Activated CD8-positive, alpha-beta memory T cell treated with anti-CD3 and anti-CD28 coated beads, Interleukin-2, amount 10 ng/mL, durations not matched to agents 7 days and 5 days (primary cell): ENCODE results near the gene PFN3. TPM values are rescaled to one million over a fixed set of nuclear protein-coding genes. Genes with fewer than 3 reads are reported as not detected.

ENCODE experiments used
- ATAC-seq: fragments of 150-1000 bp; cut with Tn5 transposase; one replicate; pipeline ENCODE4 v1.10.0; 2021; ENCODE audit warnings: moderate library complexity
- CTCF ChIA-PET: fragments of 350-600 bp; sonication (Branson Sonifier 250); formaldehyde crosslinking; loops from one replicate; lab custom pipeline; 2021; ENCODE audit warnings: antibody characterized with exemption; lab: Charles Lee
- DNase-seq: peaks from one replicate; pipeline ENCODE4 v3.0.0-alpha.2; 2020
- H3K27ac Mint-ChIP-seq: one replicate; pipeline ENCODE4 v1.8.0; 2021; ENCODE audit warnings: mild to moderate bottlenecking, mixed read lengths
- H3K27me3 Mint-ChIP-seq: one replicate; pipeline ENCODE4 v1.8.0; 2021; ENCODE audit warnings: mixed read lengths
- H3K36me3 Mint-ChIP-seq: one replicate; pipeline ENCODE4 v1.8.0; 2021; ENCODE audit warnings: mild to moderate bottlenecking, mixed read lengths
- H3K4me1 Mint-ChIP-seq: one replicate; pipeline ENCODE4 v1.8.0; 2021; ENCODE audit warnings: mixed read lengths
- H3K4me3 Mint-ChIP-seq: one replicate; pipeline ENCODE4 v1.8.0; 2021; ENCODE audit warnings: mild to moderate bottlenecking, moderate library complexity, mixed read lengths
- H3K9me3 Mint-ChIP-seq: one replicate; pipeline ENCODE4 v1.8.0; 2022; ENCODE audit warnings: low read depth, mixed read lengths
- total RNA-seq, 2 experiments: library from RNA; stranded (reverse); gene quantifications; one replicate each; pipeline ENCODE4 v1.2.3, GENCODE V29; 2021

Gene PFN3
- total RNA-seq, 2 experiments from 2014 or later = not detected

DNA sequence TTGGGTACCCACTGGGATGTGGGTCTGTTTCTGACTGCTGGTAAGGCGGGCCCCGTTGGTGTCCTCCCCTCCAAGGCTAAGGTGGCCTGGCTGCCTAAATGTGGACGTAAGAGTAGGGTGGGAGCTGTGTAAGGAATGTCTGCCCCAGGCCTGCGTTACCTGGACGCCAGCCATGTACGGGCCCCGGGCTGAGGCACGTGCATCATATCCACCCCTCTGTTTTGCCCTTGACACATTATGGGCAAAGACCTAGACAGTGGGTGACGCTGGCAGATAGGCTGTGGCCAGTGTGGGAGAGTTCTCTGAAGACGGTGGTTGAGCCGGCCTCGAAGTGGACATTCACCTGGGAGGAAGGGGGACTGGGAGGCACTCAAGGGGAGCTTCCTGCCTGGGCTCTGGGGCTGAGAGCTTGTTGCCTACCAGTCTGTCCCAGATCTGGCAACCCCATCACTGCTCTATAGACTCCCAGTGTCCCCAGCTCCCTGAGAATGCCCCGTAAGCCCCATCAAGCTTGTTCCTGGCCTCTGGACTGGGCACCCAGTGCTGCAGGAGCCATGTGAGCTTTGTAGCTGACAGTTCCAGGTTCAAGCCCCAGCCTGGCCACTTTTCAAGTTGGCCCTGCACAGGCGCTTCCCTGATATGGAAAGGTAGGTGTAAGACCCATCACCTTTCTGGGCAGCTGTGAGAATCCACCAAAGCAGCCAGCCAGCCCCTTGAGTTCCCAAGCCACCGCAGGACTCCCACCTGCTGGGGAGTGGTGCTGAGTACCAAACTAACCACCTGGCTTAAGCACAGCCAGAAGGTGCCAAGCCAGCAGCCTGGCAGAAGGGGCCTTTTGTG is 42.9 kb upstream of the PFN3 start:
- no peak overlapping the region for H3K27ac Mint-ChIP-seq
- peaks cover 45% of the 10 kb centered on the region for H3K4me1 Mint-ChIP-seq

DNA sequence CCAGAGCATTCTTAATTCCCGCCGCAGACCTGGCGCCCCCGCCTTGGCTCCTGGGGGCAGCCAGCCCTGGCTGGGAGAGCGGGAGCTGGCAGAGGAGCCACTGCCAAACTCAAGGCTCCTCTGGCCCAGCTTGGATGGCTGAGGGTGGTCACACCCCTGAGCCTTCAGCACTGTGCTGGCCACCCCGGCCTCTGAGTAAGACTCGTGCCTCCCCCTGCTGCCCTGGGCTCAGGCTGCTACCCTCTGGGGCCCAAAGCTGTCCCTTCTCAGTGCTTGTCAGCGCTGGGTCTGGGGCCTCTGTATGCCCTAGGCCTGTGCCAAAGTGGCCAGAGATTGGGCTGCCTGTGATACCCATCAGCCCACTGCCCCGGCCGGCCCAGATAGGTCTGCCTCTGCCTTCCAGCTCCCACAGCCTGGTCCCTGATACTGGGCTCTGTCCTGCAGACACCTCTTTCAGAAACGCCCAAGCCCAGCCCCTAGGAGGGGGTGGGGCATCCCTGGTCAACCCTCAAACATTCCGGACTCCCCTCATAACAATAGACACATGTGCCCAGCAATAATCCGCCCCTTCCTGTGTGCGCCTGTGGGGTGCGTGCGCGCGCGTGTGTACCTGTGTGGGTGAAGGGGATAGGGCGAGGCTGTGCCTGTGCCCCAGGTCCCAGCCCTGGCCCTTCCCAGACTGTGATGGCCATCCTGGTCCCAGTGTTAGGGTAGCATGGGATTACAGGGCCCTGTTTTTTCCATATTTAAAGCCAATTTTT is 41.8 kb upstream of the PFN3 start:
- H3K4me1 Mint-ChIP-seq = peaks cover 41% of the 10 kb centered on the region
- H3K36me3 Mint-ChIP-seq = peaks cover 23% of the 10 kb centered on the region
- ATAC-seq (no peak), DNase-seq (no peak)
- no peaks in the 10 kb centered on the region for H3K27me3 Mint-ChIP-seq
- no peak overlapping the region for H3K27ac Mint-ChIP-seq
- CTCF ChIA-PET = interaction anchor here (1.4 to 25.5 kb wide), 5 partner anchors 12 to 66 kb away, joined by 3 to 717 read pairs (median 64); partner anchors contain the start of genes F12, GRK6 and PFN3
- no peak overlapping the region for H3K4me3 Mint-ChIP-seq
- no peaks in the 10 kb centered on the region for H3K9me3 Mint-ChIP-seq

More for the DNA sequence above, 42.9 kb upstream of the PFN3 start:
- no peak overlapping the region for H3K4me3 Mint-ChIP-seq
- peaks cover 13% of the 10 kb centered on the region for H3K36me3 Mint-ChIP-seq
- CTCF ChIA-PET = interaction anchor here (1.0 to 25.5 kb wide), 7 partner anchors 11 to 134 kb away, joined by 3 to 717 read pairs (median 24); partner anchors contain the start of genes F12, GRK6 and PFN3
- H3K27me3 Mint-ChIP-seq = peaks cover 6% of the 10 kb centered on the region
- DNase-seq (no peak), ATAC-seq (no peak)
- H3K9me3 Mint-ChIP-seq = no peaks in the 10 kb centered on the region

DNA sequence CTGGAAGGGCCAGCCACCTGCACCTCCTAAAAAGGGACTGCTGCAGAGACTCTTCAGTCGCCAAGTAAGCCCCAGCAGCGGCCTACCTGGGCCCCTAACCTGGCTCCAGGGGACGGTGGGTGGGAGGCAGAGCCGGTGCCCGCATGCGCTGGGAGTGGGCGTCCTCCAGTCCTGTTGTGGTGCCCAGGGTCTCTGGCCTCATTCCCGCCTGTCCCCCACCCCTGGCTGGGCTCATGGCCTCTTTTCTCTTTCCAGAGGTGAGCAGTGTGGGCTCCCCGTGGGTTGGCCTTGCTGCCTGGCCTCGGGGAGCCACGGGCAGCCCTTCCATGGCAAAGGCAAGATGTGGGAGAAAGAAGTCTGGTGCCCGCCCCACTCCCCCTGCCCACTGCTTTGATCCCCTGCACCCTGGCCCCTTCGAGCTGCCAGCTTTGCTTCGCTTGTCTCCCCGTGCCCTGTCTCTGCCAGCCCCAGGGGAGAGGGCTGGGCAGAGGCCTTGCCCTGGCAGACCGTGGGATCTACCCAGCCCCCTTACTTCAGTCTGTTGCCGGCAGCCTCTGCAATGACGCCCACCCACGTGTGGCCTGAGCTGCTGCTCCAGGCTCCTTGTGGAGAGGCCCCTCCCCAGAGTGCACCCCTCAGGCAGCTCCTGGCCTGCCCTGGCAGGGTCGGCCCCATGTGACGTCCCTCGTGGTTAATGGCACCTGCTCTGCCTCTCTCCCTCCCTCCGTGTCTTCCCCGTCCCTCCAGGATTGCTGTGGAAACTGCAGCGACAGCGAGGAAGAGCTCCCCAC is 40.7 kb upstream of the PFN3 start:
- no peak for ATAC-seq
- Mint-ChIP-seq H3K9me3 (no peaks in the 10 kb centered on the region), H3K4me1 (peaks cover 38% of the 10 kb centered on the region), H3K27me3 (no peaks in the 10 kb centered on the region), H3K4me3 (no peak overlapping the region), H3K36me3 (peaks cover 28% of the 10 kb centered on the region), H3K27ac (no peak overlapping the region)
- no peak for DNase-seq
- CTCF ChIA-PET = interaction anchor here (0.8 to 25.5 kb wide), 6 partner anchors 9 to 72 kb away, joined by 3 to 717 read pairs (median 18); partner anchors contain the start of genes F12 and PFN3

- ATAC-seq (no peak), DNase-seq (peak; percentile 41)
- Mint-ChIP-seq H3K27me3 (no peaks in the 10 kb centered on the region), H3K9me3 (no peaks in the 10 kb centered on the region), H3K36me3 (peaks cover 32% of the 10 kb centered on the region), H3K4me3 (no peak overlapping the region), H3K4me1 (peaks cover 33% of the 10 kb centered on the region), H3K27ac (no peak overlapping the region)
- CTCF ChIA-PET = interaction anchor here (0.8 to 25.5 kb wide), 7 partner anchors 9 to 71 kb away, joined by 3 to 717 read pairs (median 9); partner anchors contain the start of genes F12 and PFN3
Measured at GRCh38 chr5:177440211-177440989, 39.9 kb upstream of the PFN3 start.

GRCh38 chr5:177439518-177440053 is 39.1 kb upstream of the PFN3 start:
- Mint-ChIP-seq H3K4me3 (no peak overlapping the region), H3K27ac (no peak overlapping the region)
- CTCF ChIA-PET = interaction anchor here (0.7 to 25.5 kb wide), 9 partner anchors 12 to 130 kb away, joined by 3 to 717 read pairs (median 9); partner anchors contain the start of genes F12 and PFN3

DNA sequence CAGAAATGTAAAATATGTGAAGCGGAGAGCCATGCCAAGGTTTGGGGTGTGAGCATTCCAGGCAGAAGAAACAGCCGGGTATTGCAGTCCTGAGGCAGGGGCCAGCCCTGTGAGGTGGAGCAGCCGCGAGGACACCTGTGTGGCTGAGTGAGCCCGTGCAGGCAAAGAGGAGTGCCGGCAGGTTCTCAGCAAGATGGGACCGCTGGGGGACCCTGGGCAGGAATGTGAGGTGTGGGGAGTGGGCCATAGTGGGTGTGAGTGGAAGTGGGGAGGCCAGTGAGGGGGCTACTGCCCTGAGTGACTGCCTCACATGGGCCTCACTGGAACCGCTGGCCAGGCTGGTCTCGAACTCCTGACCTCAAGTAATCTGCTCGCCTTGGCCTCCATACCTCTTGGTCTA is 38.0 kb upstream of the PFN3 start:
- Mint-ChIP-seq H3K4me3 (no peak overlapping the region), H3K27me3 (no peaks in the 10 kb centered on the region), H3K36me3 (peaks cover 45% of the 10 kb centered on the region), H3K9me3 (no peaks in the 10 kb centered on the region), H3K27ac (no peak overlapping the region), H3K4me1 (peaks cover 29% of the 10 kb centered on the region)
- ATAC-seq (no peak), DNase-seq (no peak)
- CTCF ChIA-PET = interaction anchor here (1.1 to 25.5 kb wide), 6 partner anchors 9 to 129 kb away, joined by 3 to 717 read pairs (median 12); partner anchors contain the start of genes F12 and PFN3

More at GRCh38 chr5:177439518-177440053, 39.1 kb upstream of the PFN3 start:
- peaks cover 37% of the 10 kb centered on the region for H3K36me3 Mint-ChIP-seq
- H3K27me3 Mint-ChIP-seq = no peaks in the 10 kb centered on the region
- ATAC-seq = no peak
- no peak for DNase-seq
- H3K4me1 Mint-ChIP-seq = peaks cover 27% of the 10 kb centered on the region
- H3K9me3 Mint-ChIP-seq = no peaks in the 10 kb centered on the region

GRCh38 chr5:177437623-177438022 is 37.2 kb upstream of the PFN3 start:
- H3K36me3 Mint-ChIP-seq = peaks cover 53% of the 10 kb centered on the region
- no peaks in the 10 kb centered on the region for H3K9me3 Mint-ChIP-seq
- H3K4me1 Mint-ChIP-seq = peaks cover 34% of the 10 kb centered on the region
- CTCF ChIA-PET = interaction anchor here (0.9 to 25.5 kb wide), 6 partner anchors 8 to 47 kb away, joined by 4 to 717 read pairs (median 5); partner anchors contain the start of genes F12 and PFN3
- no peak overlapping the region for H3K4me3 Mint-ChIP-seq
- peak; percentile 35 for DNase-seq
- H3K27ac Mint-ChIP-seq = no peak overlapping the region
- no peak for ATAC-seq
- H3K27me3 Mint-ChIP-seq = no peaks in the 10 kb centered on the region

GRCh38 chr5:177435847-177436536 is 35.5 kb upstream of the PFN3 start:
- Mint-ChIP-seq H3K27ac (no peak overlapping the region), H3K4me1 (peaks cover 51% of the 10 kb centered on the region), H3K36me3 (peaks cover 58% of the 10 kb centered on the region), H3K9me3 (no peaks in the 10 kb centered on the region), H3K27me3 (no peaks in the 10 kb centered on the region), H3K4me3 (no peak overlapping the region)
- peak; percentile 37 for DNase-seq
- ATAC-seq = no peak
- CTCF ChIA-PET = interaction anchor here (1.8 to 25.5 kb wide), 3 partner anchors 16 to 26 kb away, joined by 5 to 717 read pairs (median 19); partner anchors contain the start of genes F12 and PFN3

- no peaks in the 10 kb centered on the region for H3K27me3 Mint-ChIP-seq
- H3K4me1 Mint-ChIP-seq = peaks cover 59% of the 10 kb centered on the region
- H3K9me3 Mint-ChIP-seq = no peaks in the 10 kb centered on the region
- DNase-seq = peak; percentile 38
- no peak overlapping the region for H3K4me3 Mint-ChIP-seq
- peaks cover 64% of the 10 kb centered on the region for H3K36me3 Mint-ChIP-seq
- ATAC-seq = no peak
- CTCF ChIA-PET = interaction anchor here (0.8 to 25.5 kb wide), 5 partner anchors 11 to 45 kb away, joined by 4 to 717 read pairs (median 142); partner anchors contain the start of genes F12, PFN3 and PRR7
- no peak overlapping the region for H3K27ac Mint-ChIP-seq
Measured at GRCh38 chr5:177434942-177435738, 34.7 kb upstream of the PFN3 start.

DNA sequence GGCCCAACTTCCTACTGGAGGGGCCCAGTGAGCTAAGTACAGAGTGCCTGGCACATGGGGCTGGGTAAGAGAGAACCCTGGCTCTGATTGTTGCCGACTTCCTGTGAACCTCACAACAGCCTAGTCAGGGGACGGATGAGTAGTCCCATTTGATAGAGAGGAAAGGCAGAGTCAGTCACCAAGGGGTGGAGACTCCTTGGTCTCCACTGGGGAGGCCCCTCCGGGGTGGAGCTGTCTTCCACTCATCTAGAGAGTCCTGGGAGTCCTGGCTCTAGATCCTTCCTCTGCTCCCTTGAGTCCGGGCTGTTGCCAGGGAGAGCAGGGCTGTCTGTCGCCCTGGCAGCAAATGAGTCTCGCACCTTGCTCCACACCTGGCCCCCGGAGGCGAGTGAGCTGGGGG is 34.0 kb upstream of the PFN3 start:
- CTCF ChIA-PET = interaction anchor here (0.8 to 16.5 kb wide), 4 partner anchors 12 to 44 kb away, joined by 4 to 269 read pairs (median 131); partner anchors contain the start of genes PFN3 and PRR7
- Mint-ChIP-seq H3K4me3 (no peak overlapping the region), H3K27ac (peak overlapping the region; percentile 24), H3K27me3 (no peaks in the 10 kb centered on the region), H3K9me3 (no peaks in the 10 kb centered on the region), H3K36me3 (peaks cover 58% of the 10 kb centered on the region), H3K4me1 (peaks cover 60% of the 10 kb centered on the region)
- DNase-seq (no peak), ATAC-seq (no peak)
